K562 (cell line): Measurements from ENCODE around the gene SIGLEC7. TPM values are rescaled to one million over a fixed set of nuclear protein-coding genes. Genes with fewer than 3 reads are reported as not detected.

Experiments used
- CC2D1A ChIP-seq: fragments of 450-650 bp; IDR thresholded peaks from 2 replicates; pipeline ENCODE4 v1.6.1; 2017; ENCODE audit warnings: mild to moderate bottlenecking
- CREB1 ChIP-seq, 2 experiments: sonication (generic) in 1 of 2; formaldehyde crosslinking in 1 of 2; IDR thresholded peaks; 2 replicates each; pipeline versions ENCODE4 v1.6.1 to v1.8.0; 2012 to 2022; ENCODE audit warnings: inconsistent platforms in 1 of 2, mild to moderate bottlenecking in 1 of 2, missing genetic modification reagents in 1 of 2, moderate library complexity in 1 of 2
- CREM ChIP-seq: IDR thresholded peaks from 2 replicates; pipeline ENCODE4 v1.6.1; 2014; ENCODE audit warnings: antibody characterized with exemption, low read depth
- FOXM1 ChIP-seq, 2 experiments: fragments of 450-650 bp in 1 of 2; sonication (generic) in 1 of 2; formaldehyde crosslinking in 1 of 2; IDR thresholded peaks; 2 replicates each; pipeline versions ENCODE4 v1.6.1 to v1.9.0; 2017 to 2022; ENCODE audit warnings: low read depth in 2 of 2, mild to moderate bottlenecking in 2 of 2, missing genetic modification reagents in 1 of 2, moderate library complexity in 1 of 2
- HDAC2 ChIP-seq: fragments of 450-650 bp; IDR thresholded peaks from 2 replicates; pipeline ENCODE4 v1.6.1; 2016; ENCODE audit warnings: mild to moderate bottlenecking
- MEIS2 ChIP-seq: fragments of 450-650 bp; IDR thresholded peaks from 2 replicates; pipeline ENCODE4 v1.6.1; 2014; ENCODE audit warnings: mild to moderate bottlenecking; ENCODE audit not compliant: partially characterized antibody
- RB1 ChIP-seq: fragments of 450-650 bp; IDR thresholded peaks from 2 replicates; pipeline ENCODE4 v1.6.1; 2017; ENCODE audit warnings: low read depth, mild to moderate bottlenecking
- RCOR1 ChIP-seq, 2 experiments: IDR thresholded peaks; 2 replicates each; pipeline ENCODE4 v1.6.1; 2012; ENCODE audit warnings: low read depth in 2 of 2, low read length in 2 of 2, borderline replicate concordance in 1 of 2, improper control_type of control experiment in 1 of 2
- RFX5 ChIP-seq: IDR thresholded peaks from 2 replicates; pipeline ENCODE4 v1.6.1; 2011; ENCODE audit warnings: low read depth, mild to moderate bottlenecking, improper control_type of control experiment, low read length
- SMARCA4 ChIP-seq: fragments of 450-650 bp; IDR thresholded peaks from 2 replicates; pipeline ENCODE4 v1.6.1; 2016
- TAF9B ChIP-seq: fragments of 450-650 bp; IDR thresholded peaks from 2 replicates; pipeline ENCODE4 v1.6.1; 2018; ENCODE audit warnings: mild to moderate bottlenecking; ENCODE audit not compliant: partially characterized antibody
- TSC22D4 ChIP-seq: fragments of 450-650 bp; IDR thresholded peaks from 2 replicates; pipeline ENCODE4 v1.6.1; 2016; ENCODE audit warnings: missing genetic modification characterization, missing biosample characterization, control low read depth
- YY1 ChIP-seq, 3 experiments: IDR thresholded peaks; 2 replicates each; pipeline ENCODE4 v1.6.1; 2011; ENCODE audit warnings: low read length in 2 of 3, mild to moderate bottlenecking in 2 of 3, moderate library complexity in 2 of 3, borderline replicate concordance in 1 of 3, control low read depth in 1 of 3, low read depth in 1 of 3; ENCODE audit not compliant: insufficient read depth in 3 of 3, insufficient replicate concordance in 2 of 3, control insufficient read depth in 1 of 3, insufficient read length in 1 of 3; ENCODE audit errors: extremely low read depth in 1 of 3
- ZEB2 ChIP-seq: fragments of 450-650 bp; IDR thresholded peaks from 2 replicates; pipeline ENCODE4 v1.6.1; 2016
- ZNF280A ChIP-seq: fragments of 450-650 bp; IDR thresholded peaks from 2 replicates; pipeline ENCODE4 v1.6.1; 2018; ENCODE audit warnings: mild to moderate bottlenecking, low read depth; ENCODE audit not compliant: partially characterized antibody
- ZNF431 ChIP-seq: sonication (generic); formaldehyde crosslinking; IDR thresholded peaks from 2 replicates; pipeline ENCODE4 v1.8.0; 2022; ENCODE audit warnings: mild to moderate bottlenecking, missing genetic modification reagents
- polyA plus RNA-seq, 8 experiments: library from polyadenylated mRNA; depleted of rRNA in 4 of 8; stranded (reverse) in 5 of 8; unstranded in 3 of 8; fragments of >200 nt; fragmentation: Nextera tagmentation in 2 of 8; fragmentation: Illumina TruSeq in 1 of 8; extraction: Ambion mirVana in 2 of 8; extraction: Trizol in 1 of 8; gene quantifications; 2 replicates each; pipeline versions ENCODE4 v1.2.1 to v1.2.3, GENCODE V29; 2011 to 2014; ENCODE audit warnings: inconsistent platforms in 1 of 8, missing spikeins in 1 of 8
- total RNA-seq, 7 experiments: library from RNA; depleted of rRNA in 6 of 7; stranded (reverse); fragments of >200 nt in 6 of 7; fragmentation: Illumina TruSeq in 2 of 7; extraction: Trizol in 2 of 7; gene quantifications; 2 replicates each; pipeline versions ENCODE4 v1.2.1 to v1.2.3, GENCODE V29; 2011 to 2021; ENCODE audit warnings: low replicate concordance in 1 of 7
- TF ChIP-seq, protein P1 (sequence below), 2 experiments: IDR thresholded peaks in 1 of 2; conservative IDR thresholded peaks in 1 of 2; 2 replicates each; pipeline ENCODE4 v1.6.1; 2016; ENCODE audit warnings: low read depth in 2 of 2, mild to moderate bottlenecking in 1 of 2, missing compliant biosample characterization in 1 of 2, missing genetic modification characterization in 1 of 2, moderate library complexity in 1 of 2
- TF ChIP-seq, protein P2 (sequence below): IDR thresholded peaks from 2 replicates; pipeline ENCODE4 v1.6.1; 2011; ENCODE audit warnings: borderline replicate concordance, low read depth, mild to moderate bottlenecking, moderate library complexity, low read length; ENCODE audit not compliant: insufficient read depth, poor library complexity, severe bottlenecking

SIGLEC7 gene
- total and polyA plus RNA-seq, 9 of the 15 experiments (the other 6 are each of a cell fraction or from before 2014, with no cell fraction given): 0.10 to 0.12 TPM; not detected in 7

- peak; percentile 75; the same call in 1 of the 2 replicates for TF ChIP-seq CREB1 (IDR thresholded peaks at IDR 0.05)
- peak; percentile 56; the same call in 1 of the 2 replicates for TF ChIP-seq CREB1 (CRISPR knock-in tag; IDR thresholded peaks at IDR 0.05)
- TF ChIP-seq RCOR1 (IDR thresholded peaks at IDR 0.05; ENCODE audit: borderline replicate concordance in 1 of 2, low read depth in 2 of 2, low read length in 2 of 2): no peak
- TF ChIP-seq MEIS2: peak; percentile 89
- TF ChIP-seq CREM: peak; percentile 81
- peak; percentile 98 for TF ChIP-seq CC2D1A
- TF ChIP-seq YY1 (IDR thresholded peaks at IDR 0.05; ENCODE audit: borderline replicate concordance in 1 of 3, control insufficient read depth in 1 of 3, extremely low read depth in 1 of 3, insufficient read depth in 3 of 3, insufficient read length in 1 of 3, insufficient replicate concordance in 2 of 3, low read depth in 1 of 3, low read length in 2 of 3): peak in 2 of 3 experiments; percentile 28 to 90
- TF ChIP-seq FOXM1 (IDR thresholded peaks at IDR 0.05; ENCODE audit: low read depth): no peak
- 0 out of 2 replicates have a peak, but pooled peaks have one; percentile 71 for TF ChIP-seq FOXM1 (CRISPR knock-in tag; IDR thresholded peaks at IDR 0.05; ENCODE audit: low read depth)
- peak; percentile 30 for TF ChIP-seq TAF9B
- TF ChIP-seq, protein P1, sequence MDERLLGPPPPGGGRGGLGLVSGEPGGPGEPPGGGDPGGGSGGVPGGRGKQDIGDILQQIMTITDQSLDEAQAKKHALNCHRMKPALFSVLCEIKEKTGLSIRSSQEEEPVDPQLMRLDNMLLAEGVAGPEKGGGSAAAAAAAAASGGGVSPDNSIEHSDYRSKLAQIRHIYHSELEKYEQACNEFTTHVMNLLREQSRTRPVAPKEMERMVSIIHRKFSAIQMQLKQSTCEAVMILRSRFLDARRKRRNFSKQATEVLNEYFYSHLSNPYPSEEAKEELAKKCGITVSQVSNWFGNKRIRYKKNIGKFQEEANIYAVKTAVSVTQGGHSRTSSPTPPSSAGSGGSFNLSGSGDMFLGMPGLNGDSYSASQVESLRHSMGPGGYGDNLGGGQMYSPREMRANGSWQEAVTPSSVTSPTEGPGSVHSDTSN (CRISPR knock-in tag; IDR thresholded peaks at IDR 0.05; ENCODE audit: low read depth): peak; percentile 32
- TF ChIP-seq, protein P1 (tag; conservative IDR thresholded peaks at IDR 0.05; ENCODE audit: low read depth): peak; percentile 72
- no peak for TF ChIP-seq RFX5
- TF ChIP-seq RB1: peak; percentile 11; the same call in 1 of the 2 replicates
- 0 out of 2 replicates have a peak, but pooled peaks have one; percentile 19 for TF ChIP-seq ZNF431 (CRISPR knock-in tag)
- no peak for TF ChIP-seq ZNF280A
- TF ChIP-seq SMARCA4: peak; percentile 55; the same call in 1 of the 2 replicates
- 0 out of 2 replicates have a peak, but pooled peaks have one; percentile 52 for TF ChIP-seq HDAC2
- no peak for TF ChIP-seq TSC22D4 (tag)
- TF ChIP-seq ZEB2: 0 out of 2 replicates have a peak, but pooled peaks have one; percentile 11
- TF ChIP-seq, protein P2, sequence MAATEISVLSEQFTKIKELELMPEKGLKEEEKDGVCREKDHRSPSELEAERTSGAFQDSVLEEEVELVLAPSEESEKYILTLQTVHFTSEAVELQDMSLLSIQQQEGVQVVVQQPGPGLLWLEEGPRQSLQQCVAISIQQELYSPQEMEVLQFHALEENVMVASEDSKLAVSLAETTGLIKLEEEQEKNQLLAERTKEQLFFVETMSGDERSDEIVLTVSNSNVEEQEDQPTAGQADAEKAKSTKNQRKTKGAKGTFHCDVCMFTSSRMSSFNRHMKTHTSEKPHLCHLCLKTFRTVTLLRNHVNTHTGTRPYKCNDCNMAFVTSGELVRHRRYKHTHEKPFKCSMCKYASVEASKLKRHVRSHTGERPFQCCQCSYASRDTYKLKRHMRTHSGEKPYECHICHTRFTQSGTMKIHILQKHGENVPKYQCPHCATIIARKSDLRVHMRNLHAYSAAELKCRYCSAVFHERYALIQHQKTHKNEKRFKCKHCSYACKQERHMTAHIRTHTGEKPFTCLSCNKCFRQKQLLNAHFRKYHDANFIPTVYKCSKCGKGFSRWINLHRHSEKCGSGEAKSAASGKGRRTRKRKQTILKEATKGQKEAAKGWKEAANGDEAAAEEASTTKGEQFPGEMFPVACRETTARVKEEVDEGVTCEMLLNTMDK: peak; percentile 97
Measured at GRCh38 chr19:51107406-51108065, 34.6 kb upstream of the SIGLEC7 start (continued).
